SK-N-SH (cell line): Measurements from ENCODE around the gene CALML4. TPM values are rescaled to one million over a fixed set of nuclear protein-coding genes. Genes with fewer than 3 reads are reported as not detected.

Experiments
- CTCF ChIA-PET: fragments of 300-600, 350-600 bp; formaldehyde crosslinking; extraction: SDS; loops from one replicate; lab custom pipeline; 2021; lab: Yijun Ruan, JAX
- POLR2A ChIA-PET: fragments of 350-600 bp; sonication (Branson Sonifier 250); formaldehyde crosslinking; extraction: SDS; loops from one replicate; lab custom pipeline; 2020; ENCODE audit warnings: antibody characterized with exemption, inconsistent platforms; lab: Yijun Ruan, JAX
- DNase-seq: peaks from one replicate; pipeline ENCODE4 v3.0.0; 2012
- H2AFZ ChIP-seq: fragments of 200-600 bp; sonication (generic); 2 replicates; pipeline ENCODE4 v1.8.1; 2016; ENCODE audit warnings: antibody characterized with exemption, mild to moderate bottlenecking, low read depth
- H3F3A ChIP-seq: fragments of 200-600 bp; sonication (generic); replicated peaks from 2 replicates; pipeline ENCODE3; 2016; ENCODE audit warnings: antibody characterized with exemption, mild to moderate bottlenecking; ENCODE audit not compliant: insufficient read depth
- H3K27ac ChIP-seq, 2 experiments: fragments of 200-500 bp in 1 of 2; fragments of 200-600 bp in 1 of 2; sonication (Bioruptor generic) in 1 of 2; sonication (generic), shearing (Covaris generic) in 1 of 2; 2 replicates each; pipeline versions ENCODE4 v1.5.1 to v1.6.1; 2014 to 2016; ENCODE audit warnings: low read depth in 2 of 2, inconsistent platforms in 1 of 2, low read length in 1 of 2, mild to moderate bottlenecking in 1 of 2, mixed read lengths in 1 of 2
- H3K27me3 ChIP-seq: fragments of 200-600 bp; sonication (generic), shearing (Covaris generic); 2 replicates; pipeline ENCODE4 v1.6.1; 2016; ENCODE audit warnings: mixed run types; ENCODE audit not compliant: insufficient read depth
- H3K36me3 ChIP-seq, 2 experiments: fragments of 200-500 bp in 1 of 2; fragments of 200-600 bp in 1 of 2; sonication (Bioruptor generic) in 1 of 2; sonication (generic) in 1 of 2; replicated peaks in 1 of 2; 2 replicates each; pipeline versions ENCODE3 to v1.5.1; 2014 to 2016; ENCODE audit warnings: low read length in 1 of 2, mild to moderate bottlenecking in 1 of 2; ENCODE audit not compliant: insufficient read depth in 2 of 2, control insufficient read depth in 1 of 2
- H3K4me1 ChIP-seq, 2 experiments: fragments of 200-500 bp in 1 of 2; fragments of 200-600 bp in 1 of 2; sonication (Bioruptor generic) in 1 of 2; sonication (generic), shearing (Covaris generic) in 1 of 2; 2 replicates each; pipeline versions ENCODE4 v1.5.1 to v1.6.1; 2014 to 2016; ENCODE audit warnings: low read depth in 1 of 2, low read length in 1 of 2, mixed run types in 1 of 2; ENCODE audit not compliant: insufficient read depth in 2 of 2, control insufficient read depth in 1 of 2
- H3K4me2 ChIP-seq: fragments of 200-600 bp; sonication (generic), shearing (Covaris generic); 2 replicates; pipeline ENCODE4 v1.6.1; 2017; ENCODE audit warnings: mixed run types
- H3K4me3 ChIP-seq, 2 experiments: fragments of 200-500 bp in 1 of 2; fragments of 200-600 bp in 1 of 2; sonication (Bioruptor generic) in 1 of 2; sonication (generic), shearing (Covaris generic) in 1 of 2; 2 replicates each; pipeline versions ENCODE4 v1.5.1 to v1.8.1; 2014 to 2016; ENCODE audit warnings: low read depth in 2 of 2, inconsistent platforms in 1 of 2, low read length in 1 of 2, mild to moderate bottlenecking in 1 of 2, mixed read lengths in 1 of 2, moderate library complexity in 1 of 2
- H3K79me2 ChIP-seq: fragments of 200-600 bp; sonication (generic); 2 replicates; pipeline ENCODE4 v1.8.1; 2017; ENCODE audit warnings: mild to moderate bottlenecking; ENCODE audit not compliant: insufficient read depth
- H3K9ac ChIP-seq: fragments of 200-600 bp; sonication (generic); 2 replicates; pipeline ENCODE4 v1.6.1; 2017; ENCODE audit warnings: mixed run types
- H3K9me2 ChIP-seq: fragments of 200-600 bp; sonication (generic); 2 replicates; pipeline ENCODE4 v1.6.1; 2017; ENCODE audit warnings: mixed run types
- H3K9me3 ChIP-seq: fragments of 200-600 bp; sonication (generic); 2 replicates; pipeline ENCODE4 v1.6.1; 2017; ENCODE audit warnings: mixed run types, mild to moderate bottlenecking, moderate library complexity
- H4K20me1 ChIP-seq: fragments of 200-600 bp; sonication (generic); 2 replicates; pipeline ENCODE4 v1.6.1; 2017; ENCODE audit warnings: mild to moderate bottlenecking, mixed run types; ENCODE audit not compliant: insufficient read depth
- CHD2 ChIP-seq: fragments of 150-350 bp; IDR thresholded peaks from 2 replicates; pipeline ENCODE4 v1.6.1; 2018; ENCODE audit warnings: low read length; ENCODE audit not compliant: partially characterized antibody
- ELF1 ChIP-seq: IDR thresholded peaks from 2 replicates; pipeline ENCODE4 v1.4.0; 2012
- GATA2 ChIP-seq: sonication (generic); formaldehyde crosslinking; IDR thresholded peaks from 2 replicates; pipeline ENCODE4 v1.5.0; 2020; ENCODE audit warnings: mild to moderate bottlenecking, missing genetic modification reagents
- IRF3 ChIP-seq: fragments of 150-350 bp; IDR thresholded peaks from 2 replicates; pipeline ENCODE4 v1.6.1; 2016; ENCODE audit warnings: mild to moderate bottlenecking, low read depth, low read length
- MAX ChIP-seq: IDR thresholded peaks from 2 replicates; pipeline ENCODE4 v1.4.0; 2012; ENCODE audit warnings: low read depth
- MEF2A ChIP-seq: IDR thresholded peaks from 2 replicates; pipeline ENCODE4 v1.4.0; 2012; ENCODE audit warnings: low read depth, borderline replicate concordance
- NFIC ChIP-seq: IDR thresholded peaks from 2 replicates; pipeline ENCODE4 v1.4.0; 2012; ENCODE audit warnings: borderline replicate concordance
- NRF1 ChIP-seq: IDR thresholded peaks from 2 replicates; pipeline ENCODE4 v1.6.1; 2012; ENCODE audit warnings: low read depth, mild to moderate bottlenecking, low read length
- RAD21 ChIP-seq: IDR thresholded peaks from 2 replicates; pipeline ENCODE4 v1.6.1; 2012; ENCODE audit warnings: mild to moderate bottlenecking, low read length
- RFX5 ChIP-seq: IDR thresholded peaks from 2 replicates; pipeline ENCODE4 v1.6.1; 2012; ENCODE audit warnings: mild to moderate bottlenecking, improper control_type of control experiment, low read length
- TEAD4 ChIP-seq: IDR thresholded peaks from 2 replicates; pipeline ENCODE4 v1.4.0; 2012; ENCODE audit warnings: mild to moderate bottlenecking, borderline replicate concordance; ENCODE audit not compliant: insufficient read depth
- USF2 ChIP-seq: fragments of 150-350 bp; IDR thresholded peaks from 2 replicates; pipeline ENCODE4 v1.6.1; 2017; ENCODE audit warnings: antibody characterized with exemption, low read length, low read depth, borderline replicate concordance
- WGBS: methylation state at CpG from one replicate; pipeline ENCODE4 v1.1.6; 2017; ENCODE audit warnings: low lambda C conversion rate; 5-methylcytosine and 5-hydroxymethylcytosine counted together
- polyA plus RNA-seq, 3 experiments: library from polyadenylated mRNA; depleted of rRNA; stranded (reverse); fragments of >200 nt; gene quantifications; 2 replicates each; pipeline ENCODE4 v1.2.3, GENCODE V29; 2012

Gene CALML4
- polyA plus RNA-seq, 1 of the 3 experiments (the other 2 are of a cell fraction) = 3.1 TPM

GRCh38 chr15:68232937-68233336, 27.8 kb upstream of the CALML4 start:
- H3K9ac ChIP-seq = no peak overlapping the region
- no peaks in the 10 kb centered on the region for H3K27me3 ChIP-seq
- H3K4me3 ChIP-seq = no peak overlapping the region
- peaks cover 6 to 38% of the 10 kb centered on the region in 2 experiments; a peak in 2 of 4 replicates for H3K4me1 ChIP-seq
- no peak for DNase-seq
- H3F3A ChIP-seq = no peaks in the 10 kb centered on the region
- 98% methylated on average over 6 of the region's 6 CpGs for WGBS
- CTCF ChIA-PET = interaction anchor here (1.4 kb wide), 1 partner anchor 20 kb away, joined by 5 read pairs; no protein-coding TSS in a partner anchor
- H3K79me2 ChIP-seq = peaks cover 12% of the 10 kb centered on the region
- no peak overlapping the region for H3K4me2 ChIP-seq
- no peak overlapping the region for H3K27ac ChIP-seq
- no peak overlapping the region for H2AFZ ChIP-seq
- no peaks in the 10 kb centered on the region for H3K9me2 ChIP-seq
- H3K9me3 ChIP-seq = no peaks in the 10 kb centered on the region
- TF ChIP-seq CHD2 = no peak
- TF ChIP-seq RFX5 = no peak
- TF ChIP-seq GATA2 (CRISPR knock-in tag) = no peak
- no peak for TF ChIP-seq TEAD4
- TF ChIP-seq ELF1 = no peak
- TF ChIP-seq MAX = no peak
- TF ChIP-seq, all 33 proteins: peak for 0
- POLR2A ChIA-PET = no interaction called here
- Histone ChIP-seq H4K20me1 (peaks cover 3% of the 10 kb centered on the region; the same call in 1 of the 2 replicates), H3K36me3 (no peaks in the 10 kb centered on the region)

DNA sequence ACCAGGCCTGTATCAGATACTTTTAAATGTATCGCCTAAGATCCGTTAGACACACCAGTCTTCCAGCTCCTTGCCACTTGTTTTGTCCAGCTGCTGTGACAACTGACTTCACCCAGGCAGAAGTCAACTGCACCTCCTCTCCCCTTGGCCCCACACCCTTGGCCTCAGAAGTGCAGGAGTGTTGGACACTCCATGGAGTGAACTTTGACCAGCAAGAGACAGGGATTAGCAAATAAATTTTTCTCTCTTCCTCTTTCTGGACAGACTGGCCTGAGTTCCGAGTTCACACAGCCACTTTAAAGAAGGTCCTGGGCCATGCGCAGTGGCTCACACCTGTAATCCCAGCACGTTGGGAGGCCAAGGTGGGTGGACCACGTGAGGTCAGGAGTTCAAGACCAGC, 27.3 kb upstream of the CALML4 start:
- H3K9me2 ChIP-seq = no peaks in the 10 kb centered on the region
- H3K4me1 ChIP-seq = peaks cover 10 to 41% of the 10 kb centered on the region in 2 experiments; a peak in 2 of 4 replicates
- TF ChIP-seq NFIC = no peak
- TF ChIP-seq IRF3 = no peak
- TF ChIP-seq MEF2A = no peak
- TF ChIP-seq RAD21 = no peak
- TF ChIP-seq MAX = no peak
- no peak for TF ChIP-seq USF2
- TF ChIP-seq NRF1 = no peak
- TF ChIP-seq, all 33 proteins: peak for 0
- ChIA-PET POLR2A (no interaction called here), CTCF (interaction anchor here (1.2 to 2.3 kb wide), 2 partner anchors 20 to 379 kb away, joined by 3 to 13 read pairs; no protein-coding TSS in a partner anchor)
- Histone ChIP-seq H3K9ac (no peak overlapping the region), H4K20me1 (peaks cover 8% of the 10 kb centered on the region; the same call in 1 of the 2 replicates), H3K27me3 (no peaks in the 10 kb centered on the region), H3K27ac (no peak overlapping the region), H3K4me3 (no peak overlapping the region), H3F3A (no peaks in the 10 kb centered on the region), H3K4me2 (no peak overlapping the region), H3K79me2 (peaks cover 17% of the 10 kb centered on the region), H3K36me3 (no peaks in the 10 kb centered on the region), H2AFZ (no peak overlapping the region), H3K9me3 (no peaks in the 10 kb centered on the region)
- WGBS = 76% methylated on average over 6 of the region's 6 CpGs
- no peak for DNase-seq
